ENCODE measurements around the gene IFT122. TPM values are rescaled to one million over a fixed set of nuclear protein-coding genes. Genes with fewer than 3 reads are reported as not detected.

The IFT122 gene
- total and polyA plus RNA-seq, 2 donors (not counting 3 experiments of a cell fraction or from before 2014, with no cell fraction given): 38.4 to 41.7 TPM

DNA sequence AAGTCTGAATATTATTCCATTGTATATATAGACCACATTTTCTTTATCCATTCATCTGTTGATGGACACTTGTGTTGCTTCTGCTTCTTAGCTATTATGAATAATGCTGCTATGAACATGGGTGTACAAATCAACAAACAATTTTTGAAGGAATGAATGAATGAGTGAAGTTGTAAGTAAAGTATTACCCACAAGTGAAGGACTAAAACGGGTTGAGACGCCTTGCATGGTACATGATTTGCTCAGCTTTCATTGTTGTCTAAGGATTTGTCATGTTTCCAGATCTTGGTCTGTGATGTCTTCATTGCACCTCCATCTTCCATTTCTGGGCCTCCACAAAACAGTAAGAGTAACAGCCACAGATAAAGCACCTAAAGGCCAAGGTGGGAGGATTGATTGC, 20.5 kb downstream of the IFT122 start:
- ChIA-PET POLR2A (no interaction called here), CTCF (no interaction called here)
- Histone ChIP-seq H3K27ac (ENCODE audit: insufficient read depth, low read depth, low read length) (no peak overlapping the region), H4K20me1 (replicated peaks; ENCODE audit: control insufficient read depth, extremely low read depth, insufficient read depth, low read length) (no peaks in the 10 kb centered on the region), H3K79me2 (ENCODE audit: control insufficient read depth, insufficient read depth, low read length) (no peaks in the 10 kb centered on the region), H3K4me3 (replicated peaks in 1 of 3; ENCODE audit: insufficient read depth in 1 of 3, low read depth in 1 of 3, low read length in 3 of 3) (no peak overlapping the region), H2AFZ (ENCODE audit: low read depth, low read length) (no peak overlapping the region), H3K27me3 (ENCODE audit: control insufficient read depth in 2 of 2, insufficient read depth in 2 of 2, low read length in 2 of 2) (no peaks in the 10 kb centered on the region), H3K9me1 (replicated peaks; ENCODE audit: control insufficient read depth, extremely low read depth, insufficient read depth, low read length) (no peaks in the 10 kb centered on the region), H3K9ac (replicated peaks; ENCODE audit: extremely low read depth, insufficient read depth, low read length) (no peak overlapping the region), H3K36me3 (ENCODE audit: control insufficient read depth in 2 of 2, extremely low read depth in 1 of 2, insufficient read depth in 2 of 2, low read length in 2 of 2) (peaks cover 0 to 6% of the 10 kb centered on the region in 2 experiments), H3K9me3 (replicated peaks; ENCODE audit: control insufficient read depth, insufficient read depth, low read length) (no peaks in the 10 kb centered on the region), H3K4me1 (ENCODE audit: control insufficient read depth, extremely low read depth, insufficient read depth, low read length) (no peaks in the 10 kb centered on the region), H3K4me2 (ENCODE audit: insufficient read depth, low read length) (no peak overlapping the region)
- DNase-seq (ENCODE audit: low read depth, low spot score) (no peak), FAIRE-seq (no peak)
- BruUV-seq (replicated peaks): no TSS peak
- dilution Hi-C loops (cut with MboI; ENCODE audit: extremely low pct_ligation_motif_present, low sequenced_read_pairs) (no loop called here), intact Hi-C loops (cut with micrococcal nuclease) (no loop called here)
- TF ChIP-seq POLR2A (IDR thresholded peaks at IDR 0.05; ENCODE audit: low read depth, low read length) (no peak), EZH2 (IDR thresholded peaks at IDR 0.05; ENCODE audit: borderline replicate concordance, low read depth, low read length, severe bottlenecking) (no peak), POLR2AphosphoS5 (IDR thresholded peaks at IDR 0.05; ENCODE audit: insufficient read depth, low read depth, low read length) (no peak), FOS (IDR thresholded peaks at IDR 0.05; ENCODE audit: borderline replicate concordance, insufficient read depth, low read length) (no peak), JUN (IDR thresholded peaks at IDR 0.05; ENCODE audit: borderline replicate concordance, insufficient read depth, insufficient read length, low read depth) (no peak), MYC (IDR thresholded peaks at IDR 0.05; ENCODE audit: low read depth, low read length) (no peak), GATA2 (IDR thresholded peaks at IDR 0.05; ENCODE audit: insufficient read depth, insufficient read length, low read depth, low read length) (no peak)
- TF ChIP-seq, protein P1, sequence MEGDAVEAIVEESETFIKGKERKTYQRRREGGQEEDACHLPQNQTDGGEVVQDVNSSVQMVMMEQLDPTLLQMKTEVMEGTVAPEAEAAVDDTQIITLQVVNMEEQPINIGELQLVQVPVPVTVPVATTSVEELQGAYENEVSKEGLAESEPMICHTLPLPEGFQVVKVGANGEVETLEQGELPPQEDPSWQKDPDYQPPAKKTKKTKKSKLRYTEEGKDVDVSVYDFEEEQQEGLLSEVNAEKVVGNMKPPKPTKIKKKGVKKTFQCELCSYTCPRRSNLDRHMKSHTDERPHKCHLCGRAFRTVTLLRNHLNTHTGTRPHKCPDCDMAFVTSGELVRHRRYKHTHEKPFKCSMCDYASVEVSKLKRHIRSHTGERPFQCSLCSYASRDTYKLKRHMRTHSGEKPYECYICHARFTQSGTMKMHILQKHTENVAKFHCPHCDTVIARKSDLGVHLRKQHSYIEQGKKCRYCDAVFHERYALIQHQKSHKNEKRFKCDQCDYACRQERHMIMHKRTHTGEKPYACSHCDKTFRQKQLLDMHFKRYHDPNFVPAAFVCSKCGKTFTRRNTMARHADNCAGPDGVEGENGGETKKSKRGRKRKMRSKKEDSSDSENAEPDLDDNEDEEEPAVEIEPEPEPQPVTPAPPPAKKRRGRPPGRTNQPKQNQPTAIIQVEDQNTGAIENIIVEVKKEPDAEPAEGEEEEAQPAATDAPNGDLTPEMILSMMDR (IDR thresholded peaks at IDR 0.05; ENCODE audit: extremely low read depth in 1 of 2, insufficient read depth in 1 of 2, low read depth in 1 of 2, low read length in 2 of 2): no peak
- TF ChIP-seq, protein P2, sequence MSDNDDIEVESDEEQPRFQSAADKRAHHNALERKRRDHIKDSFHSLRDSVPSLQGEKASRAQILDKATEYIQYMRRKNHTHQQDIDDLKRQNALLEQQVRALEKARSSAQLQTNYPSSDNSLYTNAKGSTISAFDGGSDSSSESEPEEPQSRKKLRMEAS (IDR thresholded peaks at IDR 0.05; ENCODE audit: insufficient read depth, insufficient read length): no peak

All from endothelial cell of umbilical vein (primary cell).